Measurements from ENCODE around the gene ADGRF1.
"Not testable (repeated sequence)": the region's sequence is repeated elsewhere in the genome, so short reads cannot be mapped to it uniquely, and the experiment has no call there.

Gene ADGRF1

DNA sequence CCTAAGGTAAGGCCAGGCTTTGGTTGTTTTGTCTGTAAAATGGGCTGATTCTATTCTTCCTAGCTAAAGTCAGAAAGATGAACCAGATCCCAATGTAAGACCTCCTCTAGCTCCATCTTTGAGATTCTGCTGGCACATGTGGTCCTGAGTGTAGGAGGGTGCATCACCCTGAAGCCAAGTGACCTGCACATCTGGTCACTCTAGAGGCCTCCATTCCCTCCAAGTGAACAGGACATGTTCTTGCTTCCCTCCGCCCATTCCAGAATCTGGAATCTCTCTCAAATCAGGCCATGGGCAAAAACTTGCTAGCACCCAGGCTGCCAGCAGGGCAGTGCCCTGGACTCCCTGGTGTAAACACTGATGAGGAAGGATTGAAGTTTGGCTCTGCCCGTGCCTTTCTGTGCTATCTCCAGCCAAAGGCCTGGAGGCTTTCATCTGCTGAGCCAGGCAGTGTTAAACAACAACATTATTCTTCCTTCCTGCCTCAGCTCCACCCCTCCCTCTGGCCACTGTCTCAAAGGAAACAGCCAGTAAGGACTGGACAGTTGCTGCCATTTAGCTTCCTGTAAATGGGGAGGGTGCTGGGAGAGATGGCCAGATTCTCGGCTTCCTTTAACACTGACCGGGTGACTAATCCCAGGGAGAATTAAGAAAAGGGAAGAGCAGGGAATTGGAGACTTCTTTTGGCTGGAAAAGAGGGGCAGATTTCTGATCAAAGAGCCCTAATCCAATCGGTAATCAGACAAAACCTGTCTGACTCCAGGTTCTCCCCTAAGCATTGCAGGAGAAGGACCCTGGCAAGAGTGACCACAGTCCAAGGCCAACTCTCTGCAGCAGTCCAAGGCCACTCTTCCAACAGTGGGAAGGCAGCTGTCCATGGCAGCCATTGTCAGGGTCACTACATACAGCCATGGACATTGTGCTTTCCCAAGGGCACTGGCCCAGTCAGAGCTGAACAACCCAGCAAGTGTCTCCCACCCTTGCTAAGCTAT lies 19.5 kb upstream of the ADGRF1 start:
- DNase-seq, result no peak

DNA sequence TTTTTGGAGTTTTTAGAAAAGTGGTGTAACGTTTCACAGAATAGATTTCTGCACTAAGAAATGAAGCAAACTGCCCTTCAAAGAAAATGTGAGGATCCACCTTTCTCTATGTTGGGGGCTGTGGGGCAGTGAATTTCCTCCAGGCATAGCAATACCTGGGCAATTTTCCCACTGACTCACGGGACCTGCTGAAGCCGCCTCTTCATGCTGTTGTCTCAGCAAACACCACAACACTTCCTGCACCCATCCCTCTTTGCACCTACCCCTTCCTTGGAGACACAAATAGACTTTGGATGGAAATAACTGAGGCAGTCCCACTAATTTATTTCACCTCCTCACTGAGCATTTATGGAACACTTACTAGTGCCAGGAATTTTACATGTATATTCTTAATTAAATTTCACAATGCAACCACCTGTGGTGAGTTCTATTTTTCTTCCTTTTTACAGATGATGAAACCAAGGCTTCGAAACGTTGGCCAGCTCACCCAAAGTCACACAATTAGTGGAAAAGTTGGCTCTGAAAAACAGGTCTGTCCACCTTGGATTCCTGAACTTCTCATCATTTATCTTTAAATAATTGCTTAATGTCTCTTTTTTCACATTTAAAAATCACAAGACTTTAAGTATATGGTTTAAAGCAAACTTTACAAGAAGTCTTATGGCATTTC lies 17.2 kb upstream of the ADGRF1 start:
- no peak for DNase-seq

DNA sequence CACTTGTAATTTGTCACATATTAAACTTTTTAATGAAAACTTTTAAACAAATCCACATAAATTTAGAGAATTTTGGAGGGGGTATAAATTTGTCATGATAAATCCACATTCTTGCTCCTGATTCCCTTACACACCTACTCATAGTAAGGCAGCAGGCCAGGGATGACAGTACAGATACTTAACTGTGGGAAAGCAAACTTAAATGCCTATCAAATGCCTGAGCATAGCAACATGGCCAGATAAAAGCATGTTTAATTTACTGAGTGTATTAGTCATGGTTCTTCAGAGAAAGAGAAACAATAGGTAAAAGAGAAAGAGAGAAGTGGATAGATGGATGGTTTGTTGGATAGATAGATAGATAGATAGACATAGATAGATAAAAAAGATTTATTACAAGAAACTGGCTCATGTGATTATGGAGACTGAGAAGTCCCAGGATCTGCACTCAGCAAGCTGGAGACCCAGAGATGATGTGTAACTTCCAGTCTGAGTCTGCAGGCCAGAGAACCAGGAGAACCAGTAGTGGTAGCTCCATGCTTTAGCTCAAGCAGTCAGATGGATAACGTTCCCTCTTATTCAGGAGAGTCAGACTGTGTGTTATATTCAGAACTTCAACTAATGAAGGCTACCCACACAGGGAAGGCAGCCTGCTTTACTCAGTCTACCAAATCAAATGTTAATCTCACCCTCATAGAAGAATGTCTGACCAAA lies 15.9 kb upstream of the ADGRF1 start:
- no peak for DNase-seq

DNA sequence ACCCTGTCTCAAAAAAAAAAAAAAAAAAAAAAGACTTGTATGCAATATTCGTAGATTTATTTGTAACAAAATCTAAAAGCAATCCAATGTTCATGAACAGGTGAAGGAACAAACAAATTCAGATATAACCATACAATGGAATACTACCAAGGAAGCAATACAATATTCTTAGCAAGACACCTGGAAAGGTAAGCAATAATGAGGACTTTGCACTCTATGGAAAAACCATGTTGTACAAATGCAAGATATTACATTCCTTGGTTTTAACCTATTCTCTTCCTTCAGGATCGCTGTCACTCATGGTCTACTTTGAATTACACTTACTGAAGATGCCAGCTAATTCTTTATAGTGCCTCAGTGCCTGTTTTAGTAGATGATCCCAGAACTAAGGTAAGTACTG lies 14.7 kb upstream of the ADGRF1 start:
- DNase-seq, result no peak

DNA sequence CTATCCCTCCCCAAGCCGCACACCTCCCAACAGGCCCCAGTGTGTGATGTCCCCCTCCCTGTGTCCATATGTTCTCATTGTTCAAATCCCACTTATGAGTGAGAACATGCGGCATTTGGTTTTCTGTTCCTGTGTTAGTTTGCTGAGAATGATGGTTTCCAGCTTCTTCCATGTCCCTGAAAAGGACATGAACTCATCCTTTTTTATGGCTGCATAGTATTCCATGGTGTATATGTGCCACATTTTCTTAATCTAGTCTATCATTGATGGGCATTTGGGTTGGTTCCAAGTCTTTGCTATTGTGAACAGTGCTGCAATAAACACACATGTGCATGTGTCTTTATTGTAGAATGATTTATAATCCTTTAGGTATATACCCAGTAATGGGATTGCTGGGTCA lies 12.2 kb upstream of the ADGRF1 start:
- not testable (repeated sequence) for DNase-seq

DNA sequence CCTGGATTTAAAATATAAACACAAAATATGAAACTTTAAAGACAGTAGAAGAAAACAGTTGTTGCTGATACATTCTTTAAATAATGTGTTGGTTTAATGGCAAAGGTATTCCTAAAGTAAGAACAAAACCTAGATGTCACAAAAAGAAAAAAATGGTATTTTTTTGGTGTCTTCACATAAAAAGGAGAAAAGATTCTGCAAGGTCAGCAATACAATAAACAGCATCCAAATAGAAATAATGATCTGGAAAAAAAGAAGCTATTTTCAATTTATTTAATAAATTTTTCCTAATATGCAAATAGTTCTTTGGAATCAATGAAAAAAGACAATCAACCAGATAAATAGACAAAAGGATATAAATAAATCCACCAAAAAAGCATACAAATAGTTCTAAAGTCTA lies 6.5 kb upstream of the ADGRF1 start:
- no peak for DNase-seq

DNA sequence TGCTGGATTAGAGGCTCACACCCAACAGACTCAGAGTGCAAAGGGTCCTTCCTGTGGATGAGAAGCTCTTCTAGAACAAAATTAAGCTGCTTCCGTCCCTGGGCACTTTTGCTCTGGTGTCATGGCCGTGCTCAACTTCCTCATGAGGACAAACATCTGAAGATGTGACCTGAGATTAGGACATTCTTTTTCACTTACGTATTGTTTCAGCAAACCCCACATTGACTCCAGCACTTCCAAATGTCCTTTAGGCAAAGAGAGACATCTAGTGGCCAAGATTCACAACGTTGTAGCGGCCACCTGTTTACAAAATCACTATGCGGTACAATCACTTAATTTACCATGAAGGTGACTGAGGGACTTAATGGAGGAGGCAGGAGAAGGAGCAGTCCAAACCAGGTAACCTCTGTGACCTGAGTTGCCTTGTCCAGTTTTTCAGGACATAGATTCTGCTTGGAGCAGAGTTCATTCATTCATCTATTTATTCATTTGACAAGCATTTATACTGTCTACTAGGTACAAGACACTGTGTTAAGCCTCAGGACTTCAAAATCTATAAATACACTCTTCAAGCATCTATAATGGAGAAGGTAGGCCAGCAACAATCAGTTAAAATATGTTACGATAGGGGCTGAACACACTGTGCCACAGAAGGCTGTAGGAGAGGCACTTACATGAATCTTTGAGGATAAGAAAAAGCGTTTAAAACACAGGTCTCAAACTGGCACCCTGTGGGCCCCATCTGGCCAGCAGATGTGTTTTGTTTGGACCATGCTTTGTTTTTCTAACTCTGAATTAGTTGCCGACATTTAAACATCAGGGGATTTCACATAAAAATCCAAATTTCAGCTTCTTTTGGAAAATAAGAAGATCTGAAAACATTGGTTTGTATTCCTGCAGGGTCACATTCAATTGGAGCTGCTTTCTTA lies 5.6 kb upstream of the ADGRF1 start:
- DNase-seq, result peak; percentile 67

DNA sequence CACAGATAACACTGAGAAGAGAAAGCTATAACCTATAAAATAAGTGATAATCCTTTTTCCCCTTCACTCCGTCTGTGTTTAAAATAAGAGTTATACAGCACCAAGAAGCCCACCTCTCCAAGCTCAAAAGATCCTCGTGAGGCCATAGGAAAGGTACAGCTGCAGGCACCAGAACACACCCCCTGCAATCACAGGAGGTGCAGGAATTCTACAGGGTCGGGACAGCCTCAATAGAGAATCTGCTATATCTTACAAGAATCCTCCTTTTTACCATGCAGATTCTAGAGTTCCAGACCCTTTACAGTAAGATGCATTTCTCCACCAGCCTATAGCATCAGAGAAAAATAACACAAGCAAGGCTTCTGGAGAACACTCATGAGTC lies 5.0 kb upstream of the ADGRF1 start:
- no peak for DNase-seq

DNA sequence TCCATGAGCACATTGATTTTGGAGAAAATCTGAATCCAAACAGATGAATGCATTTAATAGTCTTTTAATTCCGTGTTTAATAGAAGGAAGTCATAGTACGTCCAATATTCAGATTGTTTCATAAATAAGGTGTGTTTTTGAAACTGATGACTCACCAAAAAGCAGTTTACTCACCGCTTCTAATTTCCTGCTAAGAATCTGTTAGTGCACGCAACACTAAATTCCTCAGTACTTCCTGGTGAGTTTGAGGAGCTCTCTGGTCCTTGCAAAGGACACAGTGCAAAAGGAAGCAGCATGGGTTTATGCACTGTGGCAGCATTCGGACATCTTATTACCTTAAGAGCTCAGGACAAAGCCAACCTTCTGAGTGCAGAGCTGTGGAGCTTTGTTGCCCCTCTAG lies 2.3 kb upstream of the ADGRF1 start:
- DNase-seq, result no peak

DNA sequence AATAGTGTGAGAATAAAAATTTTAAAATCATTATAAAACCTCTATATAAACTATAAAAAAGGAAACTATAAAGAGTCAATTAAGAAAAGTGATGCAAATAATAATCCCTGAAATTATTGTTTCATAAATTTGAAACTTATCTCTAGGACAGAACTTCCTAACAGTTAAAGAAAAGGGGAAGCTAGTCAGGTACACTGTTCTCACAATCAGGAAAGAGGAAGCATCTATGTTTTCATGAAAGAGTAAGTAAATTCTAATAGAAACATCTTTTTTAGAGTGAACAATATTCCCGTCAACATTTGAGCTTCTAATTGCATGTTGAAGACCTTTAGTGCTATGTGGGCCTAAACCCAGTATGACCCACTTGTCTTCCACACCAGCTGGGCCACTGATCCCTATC lies 1.2 kb upstream of the ADGRF1 start:
- no peak for DNase-seq

DNA sequence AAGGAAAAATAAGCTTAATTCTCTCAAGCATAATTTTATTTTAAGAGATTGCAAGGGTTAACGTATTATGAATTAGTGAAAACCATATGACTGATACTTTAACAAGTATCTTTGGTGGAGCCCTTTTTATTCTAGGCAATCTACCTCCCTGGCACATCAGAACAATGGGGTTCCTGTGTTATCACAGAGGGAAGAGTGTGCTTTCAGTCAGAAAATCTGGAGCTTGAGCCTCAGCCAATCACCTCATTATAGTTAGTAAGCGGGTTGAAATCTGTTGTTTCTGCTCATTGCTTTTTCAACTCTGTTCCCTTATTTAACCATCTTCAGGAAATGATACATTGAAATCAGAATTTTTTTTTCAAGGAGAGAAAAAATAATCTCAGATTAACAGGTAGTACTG lies 391 bp downstream of the ADGRF1 start:
- no peak for DNase-seq

DNA sequence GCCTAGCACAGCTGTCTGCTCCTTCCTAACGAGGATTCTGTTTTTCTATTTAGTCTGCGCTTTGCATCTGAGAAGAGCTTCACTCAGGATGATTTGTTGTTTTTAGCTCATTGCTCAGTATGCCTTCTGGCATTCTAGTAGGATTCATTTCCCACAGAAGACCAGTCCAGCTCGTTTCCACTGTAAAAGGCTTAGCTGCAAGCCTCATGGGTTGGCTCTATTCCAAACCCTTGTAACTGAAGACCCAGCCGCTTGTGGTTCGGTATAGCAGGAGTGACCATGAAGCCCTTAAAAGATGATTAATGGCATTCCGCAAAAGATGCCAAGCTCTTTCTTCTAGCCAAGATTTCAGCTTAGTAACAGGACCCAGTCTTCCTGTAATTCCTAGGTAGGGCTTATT lies 7.2 kb downstream of the ADGRF1 start:
- DNase-seq, result no peak

DNA sequence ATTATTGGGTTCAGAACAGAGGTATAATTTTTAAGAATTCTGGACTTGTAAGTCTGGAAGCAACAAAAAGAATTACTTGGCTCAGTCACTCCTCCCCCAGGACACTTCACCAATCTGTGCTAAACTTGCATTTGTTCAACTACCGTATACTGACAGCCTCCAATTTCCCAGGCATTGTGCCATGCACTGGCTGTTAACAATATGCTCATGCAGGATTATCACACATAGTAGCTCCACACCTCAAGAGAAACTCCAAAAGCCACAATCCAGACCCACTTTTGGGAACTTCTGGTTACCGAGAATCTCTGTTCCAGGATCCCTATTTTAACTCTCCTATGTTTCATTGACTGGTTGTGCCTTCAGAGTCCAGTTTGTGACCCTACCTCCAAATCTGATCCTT lies 7.7 kb downstream of the ADGRF1 start:
- DNase-seq, result no peak

DNA sequence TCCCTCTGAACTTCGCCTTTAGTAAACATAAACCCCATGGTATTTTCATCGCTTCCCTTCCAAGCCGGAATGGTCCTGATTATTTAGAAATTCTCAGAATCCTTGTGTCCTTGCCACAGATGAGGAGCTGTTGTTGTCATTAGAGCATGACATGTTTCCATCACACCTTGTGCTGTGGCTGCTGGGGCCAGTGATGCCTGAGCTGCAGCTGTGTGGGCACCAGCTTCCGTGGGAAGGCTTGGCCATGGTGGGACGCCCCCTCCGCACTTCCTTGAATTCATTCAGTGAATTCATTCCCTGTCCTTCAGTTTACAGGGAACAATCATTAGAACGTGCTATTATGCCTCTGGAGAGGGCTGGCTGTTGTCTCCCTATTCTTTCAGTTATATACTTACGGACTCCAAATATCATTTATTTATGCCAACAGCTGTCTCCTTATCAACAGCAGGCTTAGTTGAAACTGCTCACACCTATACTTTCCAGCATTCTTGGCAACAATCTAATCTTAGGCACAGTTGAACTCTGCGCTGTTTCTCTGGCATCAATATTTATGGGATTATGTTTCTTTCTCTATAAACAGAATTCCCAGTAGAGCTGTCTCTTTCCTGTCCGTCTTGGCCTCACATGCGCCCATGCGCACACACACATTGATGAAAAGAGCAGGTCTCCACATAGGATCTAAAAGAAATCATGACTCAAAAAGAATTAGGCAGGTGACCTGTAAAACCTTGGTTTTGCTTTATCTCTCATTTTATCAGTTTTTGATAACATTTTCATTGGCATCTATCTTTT lies 9.0 kb downstream of the ADGRF1 start:
- no peak for DNase-seq

DNA sequence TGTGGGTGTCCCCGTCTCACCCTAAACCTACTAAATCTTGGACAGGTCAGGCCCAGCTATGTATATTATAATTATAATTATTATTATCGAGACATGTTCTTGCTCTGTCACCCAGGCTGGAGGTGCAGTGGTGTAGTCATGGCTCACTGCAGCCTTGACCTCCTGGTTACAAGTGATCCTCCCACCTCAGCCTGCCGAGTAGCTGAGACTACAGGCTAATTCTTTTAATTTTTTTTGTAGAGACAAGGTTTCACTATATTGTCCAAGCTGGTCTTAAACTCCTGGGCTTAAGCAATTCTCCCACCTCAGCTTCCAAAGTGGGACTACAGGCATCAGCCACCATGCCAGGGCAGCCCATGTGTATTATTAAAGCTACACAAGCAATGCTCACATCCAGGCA lies 10.5 kb downstream of the ADGRF1 start:
- DNase-seq, result no peak

DNA sequence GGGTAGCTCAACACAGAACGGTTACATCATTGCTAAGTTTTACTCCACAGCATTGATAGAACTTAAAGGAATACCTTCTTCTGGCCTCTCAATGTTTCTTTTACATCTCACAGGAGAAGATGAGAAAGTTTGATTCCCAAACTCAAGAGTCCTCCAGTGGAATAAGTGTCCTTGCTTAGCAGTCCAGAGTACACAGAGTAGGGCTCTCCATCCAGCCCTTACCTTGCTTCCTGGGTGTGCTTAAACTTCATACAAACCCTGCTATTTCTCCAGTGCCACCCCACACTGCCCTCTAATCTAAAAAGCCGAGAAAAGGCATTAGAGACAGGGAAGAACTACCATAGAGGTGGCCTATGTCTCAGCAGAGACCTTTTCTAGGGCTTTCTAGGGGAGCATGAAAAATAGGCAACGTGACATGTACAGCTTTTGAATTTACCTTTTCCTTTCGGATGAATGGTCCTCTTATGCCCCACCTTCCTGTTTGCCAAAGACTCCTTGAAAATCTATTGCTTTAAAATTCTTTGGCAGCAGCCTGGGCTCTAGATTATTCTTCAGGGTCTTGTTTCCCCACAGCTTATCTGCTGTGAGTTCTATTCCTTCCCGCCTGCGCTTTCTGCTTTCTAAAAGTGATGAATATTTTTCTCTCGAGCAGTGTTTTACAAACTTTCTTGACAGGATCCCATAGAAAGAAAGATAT lies 12.1 kb downstream of the ADGRF1 start:
- DNase-seq, result no peak

DNA sequence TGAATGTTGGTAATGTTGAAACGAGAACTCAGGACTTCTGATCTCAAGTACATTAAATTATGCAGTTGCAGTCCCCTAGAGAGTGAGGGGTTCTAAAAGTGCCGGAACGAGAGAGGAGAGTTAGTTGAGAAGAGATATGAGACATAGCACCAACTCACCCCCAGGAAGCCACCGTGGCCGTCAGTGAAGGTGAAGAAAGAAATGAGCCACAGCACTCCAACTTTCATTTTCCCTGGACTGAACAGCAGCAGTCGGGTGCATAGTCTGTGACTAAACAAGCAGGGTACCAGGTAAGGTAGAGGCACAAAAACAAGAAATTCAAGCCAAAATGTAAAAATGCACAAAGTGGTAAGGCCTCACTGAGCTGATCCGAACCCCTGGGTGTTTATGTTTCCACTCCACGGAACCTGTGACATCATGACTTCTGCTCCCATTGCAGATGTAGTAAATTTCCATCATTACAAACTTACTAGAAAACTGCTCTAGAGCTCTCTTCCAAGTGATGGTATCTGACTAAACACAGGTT lies 13.2 kb downstream of the ADGRF1 start:
- DNase-seq, result no peak

DNA sequence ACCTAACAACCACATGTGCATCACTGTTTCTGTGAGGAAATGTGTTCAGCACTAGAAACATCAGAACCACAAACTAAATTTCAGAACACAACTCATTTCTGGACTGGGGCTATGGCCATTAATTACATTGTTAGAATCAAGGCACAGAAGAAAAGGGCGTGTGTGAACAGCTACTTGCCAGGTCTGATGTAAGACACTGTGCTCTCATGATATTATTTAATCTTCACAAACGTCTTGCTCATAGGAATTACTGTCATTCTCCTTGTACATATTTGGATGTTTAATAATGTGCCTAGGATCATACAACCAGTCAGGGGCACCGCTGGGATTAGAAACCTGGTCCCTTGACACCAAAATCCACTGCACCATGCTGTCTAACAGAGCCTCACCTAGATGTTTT lies 14.8 kb downstream of the ADGRF1 start:
- DNase-seq, result no peak

DNA sequence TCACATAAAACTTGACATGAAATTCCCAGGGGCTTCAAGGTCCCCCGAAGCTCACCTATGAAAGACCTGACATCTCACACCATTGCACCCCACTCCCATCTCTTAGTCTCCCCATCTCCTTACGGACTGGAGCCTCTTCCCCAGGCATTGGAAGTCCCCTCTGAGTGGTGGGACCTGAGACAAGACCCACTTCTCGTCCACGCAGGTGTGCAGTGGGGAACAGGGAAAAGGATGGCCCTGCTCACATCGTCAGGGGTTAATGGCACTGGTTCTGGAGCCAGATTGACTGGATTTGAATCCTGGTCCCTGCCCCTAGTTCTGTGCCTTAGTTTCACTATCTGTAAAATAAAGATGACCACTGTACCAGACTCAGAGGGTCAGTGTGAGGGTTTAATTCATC lies 15.5 kb downstream of the ADGRF1 start:
- no peak for DNase-seq

DNA sequence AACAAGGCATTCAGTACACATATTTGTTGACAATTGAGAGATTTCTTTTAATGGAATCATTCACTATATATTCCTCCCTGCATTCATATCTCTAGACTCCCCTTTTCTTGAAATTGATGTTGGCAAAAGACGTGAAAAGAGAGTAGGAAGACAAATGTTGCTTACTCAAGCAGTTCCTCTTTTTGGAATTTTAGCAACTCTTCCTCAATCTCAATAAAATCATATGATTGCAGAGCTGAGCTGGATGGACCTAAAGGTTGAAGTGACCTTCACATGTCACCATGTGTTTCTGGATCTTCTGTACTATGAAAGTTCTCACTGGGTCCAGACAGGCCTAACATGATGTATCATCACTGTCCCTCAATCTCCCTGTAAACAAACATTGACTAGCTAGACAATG lies 18.6 kb downstream of the ADGRF1 start:
- DNase-seq, result no peak

DNA sequence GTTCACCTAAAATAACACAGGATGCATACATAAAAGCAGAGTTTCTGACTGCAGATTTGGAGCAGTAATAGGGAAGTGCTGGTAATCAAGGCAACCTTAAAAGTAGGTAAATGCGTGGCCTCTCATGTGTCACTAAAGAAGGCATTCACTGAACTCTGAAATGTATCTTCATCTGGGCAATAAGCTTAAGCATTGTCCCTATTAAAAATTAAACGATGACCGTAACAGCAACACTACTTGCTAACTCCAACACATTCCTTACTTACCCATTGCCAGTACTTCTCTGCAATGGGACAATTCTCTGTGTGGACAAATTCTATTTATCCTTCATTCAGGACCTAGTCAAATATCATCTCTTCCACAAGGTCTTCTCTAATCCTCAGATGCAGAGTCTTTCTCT lies 19.9 kb downstream of the ADGRF1 start:
- no peak for DNase-seq

All from NCI-H1694 treated with DMSO at 0.1 percent for 48 hours (cell line).